HL-60 (cell line): ENCODE data around the gene ZFYVE28.

Experiments used
- DNase-seq, 2 experiments: peaks; one replicate each; pipeline ENCODE4 v3.0.0-alpha.2; 2010 to 2020; ENCODE audit warnings: low read depth in 1 of 2, low spot score in 1 of 2
- H3K27ac ChIP-seq: fragments of 250-450 bp; sonication (Bioruptor Pico); replicated peaks from 2 replicates; pipeline ENCODE4 v1.5.1; 2020; ENCODE audit warnings: mild to moderate bottlenecking, moderate library complexity
- H3K27me3 ChIP-seq: fragments of 250-450 bp; sonication (Bioruptor Pico); 2 replicates; pipeline ENCODE4 v1.5.1; 2021; ENCODE audit warnings: mild to moderate bottlenecking, moderate library complexity; ENCODE audit not compliant: insufficient read depth, poor library complexity, severe bottlenecking
- H3K4me3 ChIP-seq: replicated peaks from 2 replicates; pipeline ENCODE4 v1.5.1; 2011; ENCODE audit warnings: mild to moderate bottlenecking, control low read depth, low read length; ENCODE audit not compliant: insufficient read depth
- CTCF ChIP-seq: IDR thresholded peaks from one replicate; pipeline ENCODE4 v1.5.1; 2011; ENCODE audit warnings: low read length, control low read depth, inconsistent platforms; ENCODE audit not compliant: insufficient read depth
- GABPA ChIP-seq: IDR thresholded peaks from 2 replicates; pipeline ENCODE4 v1.6.1; 2012; ENCODE audit warnings: low read depth
- POLR2AphosphoS5 ChIP-seq: IDR thresholded peaks from 2 replicates; pipeline ENCODE4 v1.6.1; 2012; ENCODE audit warnings: low read depth
- REST ChIP-seq: IDR thresholded peaks from 2 replicates; pipeline ENCODE4 v1.6.1; 2012; ENCODE audit warnings: low read depth; ENCODE audit not compliant: insufficient replicate concordance
- SPI1 ChIP-seq: IDR thresholded peaks from 2 replicates; pipeline ENCODE4 v1.6.1; 2012; ENCODE audit warnings: low read depth, mild to moderate bottlenecking, borderline replicate concordance

ZFYVE28 gene

DNA sequence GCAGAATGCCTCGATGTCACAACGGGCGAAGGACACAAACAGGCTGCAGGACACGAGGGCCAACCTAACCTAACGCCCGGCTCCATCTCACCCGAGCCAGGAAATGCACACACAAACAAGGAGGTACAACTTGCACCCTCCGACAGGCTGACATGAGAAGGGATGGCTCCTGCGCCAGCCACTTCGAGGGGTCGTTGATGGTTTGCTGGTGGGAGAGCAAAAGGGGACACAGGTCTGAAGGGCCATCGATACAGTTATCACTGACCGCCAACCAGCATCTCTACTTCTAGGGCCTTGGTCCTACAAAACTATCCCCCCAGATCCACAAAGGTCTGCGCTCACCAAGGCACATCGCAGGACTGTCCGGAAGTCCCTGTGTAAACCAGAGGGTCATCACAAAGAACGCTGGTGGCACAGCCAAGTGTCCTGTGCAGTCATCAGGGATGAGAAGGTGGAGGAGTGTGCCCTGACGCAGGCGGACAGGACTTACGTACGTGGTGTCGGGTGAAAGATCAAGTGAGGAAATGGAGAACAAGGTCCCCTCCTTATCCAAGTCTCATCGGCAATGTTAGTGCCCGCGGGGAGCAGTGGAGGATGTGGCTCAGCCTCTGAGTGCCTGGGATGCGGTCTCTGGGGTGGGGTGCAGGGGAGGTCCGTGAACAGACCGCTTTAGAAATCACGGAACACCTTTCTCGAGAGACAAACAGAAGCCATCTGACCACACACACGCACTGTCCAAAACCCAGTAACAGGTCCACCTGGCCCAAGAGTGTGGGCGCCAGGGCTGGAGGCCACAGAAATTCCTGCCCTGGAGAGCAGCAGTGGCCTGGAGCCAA is 163.6 kb downstream of the ZFYVE28 start:
- TF ChIP-seq CTCF = no peak
- TF ChIP-seq SPI1 = no peak
- TF ChIP-seq POLR2AphosphoS5 = no peak
- TF ChIP-seq REST = no peak
- no peak for TF ChIP-seq GABPA
- no peak overlapping the region for H3K4me3 ChIP-seq
- no peak overlapping the region for H3K27ac ChIP-seq
- H3K27me3 ChIP-seq = no peaks in the 10 kb centered on the region
- no peak for DNase-seq

GRCh38 chr4:2253160-2254084 is 165.0 kb downstream of the ZFYVE28 start:
- no peak overlapping the region for H3K4me3 ChIP-seq
- H3K27ac ChIP-seq = no peak overlapping the region
- DNase-seq = no peak
- TF ChIP-seq CTCF (no peak), SPI1 (no peak), POLR2AphosphoS5 (no peak), GABPA (no peak), REST (no peak)
- H3K27me3 ChIP-seq = no peaks in the 10 kb centered on the region

- Histone ChIP-seq H3K4me3 (no peak overlapping the region), H3K27ac (no peak overlapping the region), H3K27me3 (no peaks in the 10 kb centered on the region)
- TF ChIP-seq SPI1 (no peak), REST (no peak), GABPA (no peak), POLR2AphosphoS5 (no peak), CTCF (no peak)
- no peak for DNase-seq
Measured at GRCh38 chr4:2252530-2253091, 165.8 kb downstream of the ZFYVE28 start.
